Muscle layer of colon (tissue), 2 donors: Measurements from ENCODE around the gene FOXJ3.

Experiments used
- H3K27ac ChIP-seq: one replicate; pipeline ENCODE4 v1.7.0; 2013; ENCODE audit warnings: low read depth, mild to moderate bottlenecking, low read length, moderate library complexity
- H3K27me3 ChIP-seq, 2 donors: one replicate each; pipeline ENCODE4 v1.7.0; 2013; ENCODE audit warnings: low read length in 2 of 2, mild to moderate bottlenecking in 2 of 2; ENCODE audit not compliant: insufficient read depth in 2 of 2, control insufficient read depth in 1 of 2
- H3K36me3 ChIP-seq: one replicate; pipeline ENCODE4 v1.7.0; 2013; ENCODE audit warnings: mild to moderate bottlenecking, low read length; ENCODE audit not compliant: insufficient read depth
- H3K4me1 ChIP-seq: one replicate; pipeline ENCODE4 v1.7.0; 2013; ENCODE audit warnings: mild to moderate bottlenecking, low read length; ENCODE audit not compliant: insufficient read depth
- H3K4me3 ChIP-seq, 2 donors: one replicate each; pipeline ENCODE4 v1.7.0; 2013; ENCODE audit warnings: low read length in 2 of 2, low read depth in 1 of 2, mild to moderate bottlenecking in 1 of 2, moderate library complexity in 1 of 2
- H3K9ac ChIP-seq: one replicate; pipeline ENCODE4 v1.7.0; 2013; ENCODE audit warnings: low read length
- H3K9me3 ChIP-seq: one replicate; pipeline ENCODE4 v1.7.0; 2013; ENCODE audit warnings: mild to moderate bottlenecking, low read length
- donor health status: abdominal sarcoma.
- donor health status: Adenocarcinoma of cecum.

FOXJ3 gene

GRCh38 chr1:42319871-42320484 is 15.1 kb downstream of the FOXJ3 start:
- no peak overlapping the region for H3K9ac ChIP-seq
- no peak overlapping the region for H3K4me3 ChIP-seq
- no peak overlapping the region for H3K27ac ChIP-seq
- H3K27me3 ChIP-seq, result no peaks in the 10 kb centered on the region
- H3K36me3 ChIP-seq, result no peaks in the 10 kb centered on the region
- H3K9me3 ChIP-seq, result no peaks in the 10 kb centered on the region
- peaks cover 57% of the 10 kb centered on the region for H3K4me1 ChIP-seq

GRCh38 chr1:42319128-42319851 is 15.7 kb downstream of the FOXJ3 start:
- H3K4me1 ChIP-seq, result peaks cover 64% of the 10 kb centered on the region
- H3K27ac ChIP-seq, result no peak overlapping the region
- H3K27me3 ChIP-seq, result no peaks in the 10 kb centered on the region
- H3K4me3 ChIP-seq, result no peak overlapping the region
- no peaks in the 10 kb centered on the region for H3K9me3 ChIP-seq
- H3K36me3 ChIP-seq, result no peaks in the 10 kb centered on the region
- H3K9ac ChIP-seq, result no peak overlapping the region

GRCh38 chr1:42318601-42319000 is 16.4 kb downstream of the FOXJ3 start:
- no peak overlapping the region for H3K9ac ChIP-seq
- no peaks in the 10 kb centered on the region for H3K36me3 ChIP-seq
- peaks cover 67% of the 10 kb centered on the region for H3K4me1 ChIP-seq
- no peak overlapping the region for H3K27ac ChIP-seq
- H3K27me3 ChIP-seq, result no peaks in the 10 kb centered on the region
- H3K4me3 ChIP-seq, result no peak overlapping the region
- H3K9me3 ChIP-seq, result no peaks in the 10 kb centered on the region

- H3K4me1 ChIP-seq, result peaks cover 61% of the 10 kb centered on the region
- H3K27ac ChIP-seq, result no peak overlapping the region
- no peaks in the 10 kb centered on the region for H3K27me3 ChIP-seq
- no peak overlapping the region for H3K9ac ChIP-seq
- no peaks in the 10 kb centered on the region for H3K36me3 ChIP-seq
- no peaks in the 10 kb centered on the region for H3K9me3 ChIP-seq
- no peak overlapping the region for H3K4me3 ChIP-seq
Observed at GRCh38 chr1:42317308-42317707, 17.7 kb downstream of the FOXJ3 start.

- no peak overlapping the region for H3K9ac ChIP-seq
- H3K36me3 ChIP-seq, result no peaks in the 10 kb centered on the region
- no peaks in the 10 kb centered on the region for H3K27me3 ChIP-seq
- H3K9me3 ChIP-seq, result no peaks in the 10 kb centered on the region
- no peak overlapping the region for H3K4me3 ChIP-seq
- peaks cover 56% of the 10 kb centered on the region for H3K4me1 ChIP-seq
- H3K27ac ChIP-seq, result no peak overlapping the region
Observed at GRCh38 chr1:42316292-42316691, 18.7 kb downstream of the FOXJ3 start.

- Histone ChIP-seq H3K27ac (no peak overlapping the region), H3K27me3 (no peaks in the 10 kb centered on the region), H3K4me1 (peaks cover 48% of the 10 kb centered on the region), H3K4me3 (no peak overlapping the region), H3K9ac (no peak overlapping the region), H3K36me3 (no peaks in the 10 kb centered on the region), H3K9me3 (no peaks in the 10 kb centered on the region)
Observed at GRCh38 chr1:42315500-42315899, 19.5 kb downstream of the FOXJ3 start.

- peaks cover 33% of the 10 kb centered on the region for H3K4me1 ChIP-seq
- no peak overlapping the region for H3K4me3 ChIP-seq
- H3K36me3 ChIP-seq, result no peaks in the 10 kb centered on the region
- no peak overlapping the region for H3K27ac ChIP-seq
- H3K27me3 ChIP-seq, result no peaks in the 10 kb centered on the region
- no peak overlapping the region for H3K9ac ChIP-seq
- H3K9me3 ChIP-seq, result no peaks in the 10 kb centered on the region
Observed at GRCh38 chr1:42313970-42314369, 21.1 kb downstream of the FOXJ3 start.

DNA sequence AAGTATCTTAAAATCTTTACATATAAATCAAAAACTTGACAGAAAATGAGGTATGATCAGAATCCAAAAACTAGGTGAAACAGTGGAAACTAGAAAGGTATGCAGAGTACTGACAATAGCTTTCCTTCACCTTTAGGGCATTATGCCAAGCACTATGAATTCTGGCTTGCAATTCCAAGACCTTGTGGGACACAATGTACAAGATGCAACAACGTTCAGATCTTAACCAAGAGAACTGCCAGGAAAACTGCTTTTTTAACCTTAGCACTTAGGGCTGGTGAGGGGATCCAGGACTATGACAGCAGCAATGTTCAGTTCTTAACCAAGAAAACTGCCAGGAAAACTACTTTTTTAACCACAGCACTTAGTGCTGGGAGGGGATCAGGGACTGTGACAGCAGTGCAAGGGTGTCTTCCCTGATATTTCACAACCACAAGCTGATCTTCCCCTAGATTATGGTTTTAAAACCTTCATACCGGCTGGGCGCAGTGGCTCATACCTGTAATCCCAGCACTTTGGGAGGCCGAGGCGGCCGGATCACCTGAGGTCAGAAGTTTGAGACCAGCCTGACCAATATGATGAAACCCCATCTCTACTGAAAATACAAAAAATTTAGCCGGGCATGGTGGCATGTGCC is 22.3 kb downstream of the FOXJ3 start:
- Histone ChIP-seq H3K36me3 (no peaks in the 10 kb centered on the region), H3K27ac (no peak overlapping the region), H3K4me1 (peaks cover 27% of the 10 kb centered on the region), H3K9me3 (no peaks in the 10 kb centered on the region), H3K9ac (no peak overlapping the region), H3K27me3 (no peaks in the 10 kb centered on the region), H3K4me3 (no peak overlapping the region)

DNA sequence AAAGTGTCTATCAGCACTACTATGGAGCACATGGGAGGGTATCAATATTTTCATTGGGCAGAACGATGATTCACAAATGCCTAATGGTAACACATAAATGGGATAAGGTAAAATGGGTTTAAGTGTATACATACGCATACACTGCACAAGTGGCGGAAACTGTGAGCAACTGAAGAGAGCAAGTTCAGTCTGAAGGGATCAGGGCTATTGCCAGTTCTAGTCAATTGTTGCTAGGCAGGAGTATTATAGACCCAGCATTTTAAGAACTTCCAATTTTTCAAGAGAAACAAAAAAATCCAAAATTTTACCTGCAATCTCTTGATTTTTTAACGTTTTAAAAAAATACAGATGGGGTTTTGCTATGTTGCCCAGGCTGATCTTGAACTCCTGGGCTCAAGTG is 23.1 kb downstream of the FOXJ3 start:
- Histone ChIP-seq H3K4me1 (peaks cover 27% of the 10 kb centered on the region), H3K36me3 (no peaks in the 10 kb centered on the region), H3K27ac (no peak overlapping the region), H3K9me3 (no peaks in the 10 kb centered on the region), H3K27me3 (no peaks in the 10 kb centered on the region), H3K9ac (no peak overlapping the region), H3K4me3 (no peak overlapping the region)

DNA sequence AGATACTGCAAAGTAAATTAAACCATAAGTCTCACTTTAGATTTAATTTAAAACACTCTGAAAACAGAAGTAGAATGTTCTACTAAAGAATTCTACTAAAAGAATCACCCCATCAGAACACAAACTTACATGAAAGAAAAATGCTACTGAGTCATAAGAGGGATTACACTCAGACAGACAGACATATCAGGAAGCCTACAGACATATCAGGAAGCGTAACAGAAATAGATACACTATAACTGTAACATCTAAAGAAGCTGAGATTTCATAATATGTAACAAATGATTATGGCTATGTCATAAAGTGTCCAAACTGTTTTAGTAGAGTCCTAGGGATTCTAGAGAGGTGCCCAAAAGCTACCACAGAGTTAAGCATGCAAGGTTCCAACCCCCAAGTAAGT is 23.9 kb downstream of the FOXJ3 start:
- Histone ChIP-seq H3K27ac (no peak overlapping the region), H3K27me3 (no peaks in the 10 kb centered on the region), H3K4me1 (peaks cover 27% of the 10 kb centered on the region), H3K36me3 (no peaks in the 10 kb centered on the region), H3K4me3 (no peak overlapping the region), H3K9me3 (no peaks in the 10 kb centered on the region), H3K9ac (no peak overlapping the region)

GRCh38 chr1:42306977-42307376 is 28.1 kb downstream of the FOXJ3 start:
- Histone ChIP-seq H3K27me3 (no peaks in the 10 kb centered on the region), H3K36me3 (no peaks in the 10 kb centered on the region), H3K4me1 (no peaks in the 10 kb centered on the region), H3K9ac (no peak overlapping the region), H3K9me3 (no peaks in the 10 kb centered on the region), H3K27ac (no peak overlapping the region), H3K4me3 (no peak overlapping the region)
